K562 (cell line): Measurements from ENCODE around the gene EVC. TPM values are rescaled to one million over a fixed set of nuclear protein-coding genes. Genes with fewer than 3 reads are reported as not detected.

Experiments
- ATAC-seq: fragments of 200-7000 bp; cut with Tn5 transposase; 3 replicates; pipeline ENCODE4 v1.9.1; 2020; ENCODE audit warnings: moderate library complexity
- BruUV-seq: library from RNA; stranded (reverse); fragments of 400-500 nt; replicated peaks from 2 replicates; lab custom pipeline; 2021; lab: Mats Ljungman, UMichigan
- CTCF ChIA-PET: fragments of 300-600 bp; formaldehyde crosslinking; extraction: SDS; loops from one replicate; lab custom pipeline; 2021; ENCODE audit warnings: low intra/inter-chr PET ratio; lab: Yijun Ruan, JAX
- POLR2A ChIA-PET: fragments of 300-600, 350-650 bp; sonication (Branson Sonifier 250); formaldehyde crosslinking; extraction: SDS; loops from one replicate; lab custom pipeline; 2021; ENCODE audit warnings: antibody characterized with exemption, inconsistent platforms; lab: Yijun Ruan, JAX
- DNase-seq, 4 experiments: peaks; one replicate each; pipeline versions ENCODE4 v3.0.0 to v3.0.0-alpha.2; 2011 to 2018; ENCODE audit warnings: low spot score in 3 of 4, mixed read lengths in 3 of 4; ENCODE audit errors: extremely low read depth in 1 of 4
- FAIRE-seq: peaks from 2 replicates; lab custom pipeline; 2011; peaks lifted over from hg19 to GRCh38; lab: Jason Lieb, UNC
- H2AFZ ChIP-seq: 2 replicates; pipeline ENCODE4 v1.6.0; 2011; ENCODE audit warnings: low read depth, low read length, control low read depth, inconsistent platforms
- H3K27ac ChIP-seq: fragments of 200-600 bp; 3 replicates; pipeline ENCODE4 v1.8.0; 2011; ENCODE audit warnings: low read depth, mild to moderate bottlenecking, control low read depth, inconsistent platforms, low read length, moderate library complexity, mixed read lengths; ENCODE audit errors: extremely low read depth
- H3K27me3 ChIP-seq, 2 experiments: fragments of 300-600 bp in 1 of 2; 2 replicates in 1 of 2; 3 replicates in 1 of 2; pipeline versions ENCODE4 v1.6.0 to v1.8.0; 2011; ENCODE audit warnings: inconsistent platforms in 2 of 2, low read length in 2 of 2, mild to moderate bottlenecking in 1 of 2, mixed read lengths in 1 of 2, moderate library complexity in 1 of 2; ENCODE audit not compliant: control insufficient read depth in 2 of 2, insufficient read depth in 2 of 2
- H3K36me3 ChIP-seq: fragments of 300-600 bp; 3 replicates; pipeline ENCODE4 v1.8.0; 2011; ENCODE audit warnings: mild to moderate bottlenecking, low read length, inconsistent platforms; ENCODE audit not compliant: control insufficient read depth, insufficient read depth
- H3K4me1 ChIP-seq, 2 experiments: fragments of 200-600 bp in 1 of 2; replicated peaks in 1 of 2; 2 replicates in 1 of 2; 3 replicates in 1 of 2; pipeline versions ENCODE4 v1.5.1 to v1.8.0; 2011; ENCODE audit warnings: inconsistent platforms in 2 of 2, low read length in 2 of 2, mild to moderate bottlenecking in 1 of 2, mixed read lengths in 1 of 2, moderate library complexity in 1 of 2; ENCODE audit not compliant: control insufficient read depth in 2 of 2, insufficient read depth in 2 of 2
- H3K4me2 ChIP-seq: 2 replicates; pipeline ENCODE4 v1.6.1; 2011; ENCODE audit warnings: low read length, control low read depth, inconsistent platforms, mixed read lengths; ENCODE audit not compliant: insufficient read depth
- H3K4me3 ChIP-seq: fragments of 200-600 bp; sonication (generic), shearing (Covaris generic); 2 replicates; pipeline ENCODE4 v1.5.1; 2016; ENCODE audit warnings: control low read depth, inconsistent platforms
- H3K79me2 ChIP-seq: fragments of 200-600 bp; 3 replicates; pipeline ENCODE4 v1.8.0; 2011; ENCODE audit warnings: low read length, inconsistent platforms; ENCODE audit not compliant: control insufficient read depth, insufficient read depth
- H3K9ac ChIP-seq, 2 experiments: 2 replicates each; pipeline versions ENCODE4 v1.6.0 to v1.6.1; 2011; ENCODE audit warnings: low read depth in 2 of 2, low read length in 2 of 2, control low read depth in 1 of 2, inconsistent platforms in 1 of 2, mild to moderate bottlenecking in 1 of 2, mixed read lengths in 1 of 2; ENCODE audit not compliant: insufficient read depth in 1 of 2
- H3K9me1 ChIP-seq: one replicate; pipeline ENCODE4 v1.6.0; 2011; ENCODE audit warnings: inconsistent platforms, mild to moderate bottlenecking, low read length, moderate library complexity; ENCODE audit not compliant: control insufficient read depth, insufficient read depth
- H3K9me3 ChIP-seq: replicated peaks from 2 replicates; pipeline ENCODE4 v1.5.1; 2011; ENCODE audit warnings: low read depth, low read length, inconsistent platforms; ENCODE audit not compliant: control insufficient read depth, insufficient read depth
- H4K20me1 ChIP-seq: replicated peaks from 2 replicates; pipeline ENCODE4 v1.6.1; 2011; ENCODE audit warnings: low read length, inconsistent platforms, mixed read lengths; ENCODE audit not compliant: control insufficient read depth, insufficient read depth
- BHLHE40 ChIP-seq: IDR thresholded peaks from 2 replicates; pipeline ENCODE4 v1.6.1; 2011; ENCODE audit warnings: low read length, improper control_type of control experiment
- ELK1 ChIP-seq: sonication (generic); formaldehyde crosslinking; IDR thresholded peaks from 2 replicates; pipeline ENCODE4 v1.8.1; 2022; ENCODE audit warnings: missing genetic modification reagents
- MED1 ChIP-seq: sonication (generic); formaldehyde crosslinking; IDR thresholded peaks from 2 replicates; pipeline ENCODE4 v1.8.1; 2023; ENCODE audit warnings: missing genetic modification reagents, borderline replicate concordance
- MEIS2 ChIP-seq: fragments of 450-650 bp; IDR thresholded peaks from 2 replicates; pipeline ENCODE4 v1.6.1; 2014; ENCODE audit warnings: mild to moderate bottlenecking; ENCODE audit not compliant: partially characterized antibody
- PTTG1 ChIP-seq: fragments of 450-650 bp; IDR thresholded peaks from 2 replicates; pipeline ENCODE4 v1.6.1; 2016; ENCODE audit warnings: low read depth, mild to moderate bottlenecking, missing genetic modification characterization, missing compliant biosample characterization
- SMARCA5 ChIP-seq: fragments of 450-650 bp; IDR thresholded peaks from 2 replicates; pipeline ENCODE4 v1.6.1; 2016
- SMARCB1 ChIP-seq: IDR thresholded peaks from 2 replicates; pipeline ENCODE4 v1.6.1; 2011; ENCODE audit warnings: improper control_type of control experiment, low read depth; ENCODE audit not compliant: insufficient read length
- ZBED1 ChIP-seq: IDR thresholded peaks from 2 replicates; pipeline ENCODE4 v1.6.1; 2014
- ZNF175 ChIP-seq: fragments of 200-800 bp; sonication (Bioruptor generic); IDR thresholded peaks from 2 replicates; pipeline ENCODE4 v1.6.1; 2016; ENCODE audit warnings: low read depth, mild to moderate bottlenecking, missing genetic modification characterization, missing compliant biosample characterization
- ZNF24 ChIP-seq: fragments of 450-650 bp; IDR thresholded peaks from 2 replicates; pipeline ENCODE4 v1.6.1; 2016
- ZNF584 ChIP-seq: fragments of 200-800 bp; sonication (Bioruptor generic); IDR thresholded peaks from 2 replicates; pipeline ENCODE4 v1.6.1; 2016; ENCODE audit warnings: low read depth, mild to moderate bottlenecking, missing genetic modification characterization, missing compliant biosample characterization
- ZNF609 ChIP-seq: sonication (generic); formaldehyde crosslinking; IDR thresholded peaks from 2 replicates; pipeline ENCODE4 v1.8.1; 2023; ENCODE audit warnings: missing genetic modification reagents, mild to moderate bottlenecking, borderline replicate concordance
- WGBS: fragments of 100-300 bp; shearing (Covaris generic); methylation state at CpG from one replicate; pipeline ENCODE4 v1.1.6; 2016; ENCODE audit warnings: low coverage, mixed read lengths; ENCODE audit not compliant: insufficient coverage; ENCODE audit errors: missing lambda C conversion rate; 5-methylcytosine and 5-hydroxymethylcytosine counted together
- in situ Hi-C: fragments of 300-500 bp; cut with MboI; formaldehyde crosslinking; loops from 4 replicates; pipeline ENCODE4 v1.15.0; 2018; ENCODE audit warnings: inconsistent platforms, mixed read lengths
- intact Hi-C: fragments of 100-400 bp; cut with micrococcal nuclease; formaldehyde crosslinking; loops from 2 replicates; pipeline ENCODE4 v1.14.2; 2022
- polyA plus RNA-seq, 8 experiments: library from polyadenylated mRNA; depleted of rRNA in 4 of 8; stranded (reverse) in 5 of 8; unstranded in 3 of 8; fragments of >200 nt; fragmentation: Nextera tagmentation in 2 of 8; fragmentation: Illumina TruSeq in 1 of 8; extraction: Ambion mirVana in 2 of 8; extraction: Trizol in 1 of 8; gene quantifications; 2 replicates each; pipeline versions ENCODE4 v1.2.1 to v1.2.3, GENCODE V29; 2011 to 2014; ENCODE audit warnings: inconsistent platforms in 1 of 8, missing spikeins in 1 of 8
- total RNA-seq, 7 experiments: library from RNA; depleted of rRNA in 6 of 7; stranded (reverse); fragments of >200 nt in 6 of 7; fragmentation: Illumina TruSeq in 2 of 7; extraction: Trizol in 2 of 7; gene quantifications; 2 replicates each; pipeline versions ENCODE4 v1.2.1 to v1.2.3, GENCODE V29; 2011 to 2021; ENCODE audit warnings: low replicate concordance in 1 of 7

Gene EVC
- total and polyA plus RNA-seq, 9 of the 15 experiments (the other 6 are each of a cell fraction or from before 2014, with no cell fraction given) = 0.03 to 3.2 (median 1.1) TPM

- Histone ChIP-seq H4K20me1 (no peaks in the 10 kb centered on the region), H3K27ac (no peak overlapping the region), H2AFZ (no peak overlapping the region), H3K79me2 (no peaks in the 10 kb centered on the region), H3K4me2 (no peak overlapping the region), H3K27me3 (peaks cover 0 to 7% of the 10 kb centered on the region in 2 experiments; a peak in 1 of 5 replicates), H3K36me3 (no peaks in the 10 kb centered on the region), H3K9me3 (no peaks in the 10 kb centered on the region), H3K9me1 (no peaks in the 10 kb centered on the region), H3K4me3 (no peak overlapping the region), H3K4me1 (no peaks in the 10 kb centered on the region), H3K9ac (no peak overlapping the region)
- 6% methylated on average over 5 of the region's 5 CpGs for WGBS
- ATAC-seq = no peak
- in situ Hi-C loops (no loop called here), intact Hi-C loops (no loop called here)
- TF ChIP-seq ZBED1 (no peak), BHLHE40 (no peak)
- ChIA-PET POLR2A (no interaction called here), CTCF (no interaction called here)
- no peak for DNase-seq
- BruUV-seq = no TSS peak
- FAIRE-seq = no peak
Observed at GRCh38 chr4:5789141-5789540, 78.1 kb downstream of the EVC start.

GRCh38 chr4:5790546-5790857 lies 79.5 kb downstream of the EVC start:
- FAIRE-seq (no peak), DNase-seq (no peak), ATAC-seq (no peak)
- ChIA-PET CTCF (no interaction called here), POLR2A (no interaction called here)
- H3K4me1 ChIP-seq = no peaks in the 10 kb centered on the region
- no peak overlapping the region for H3K27ac ChIP-seq
- H3K27me3 ChIP-seq = peaks cover 0 to 7% of the 10 kb centered on the region in 2 experiments; a peak in 1 of 5 replicates
- in situ Hi-C loops (loop anchor here (10.0 kb wide), 1 partner anchor 396 kb away; no protein-coding TSS in a partner anchor), intact Hi-C loops (loop anchor here (2.0 kb wide), 1 partner anchor 394 kb away; no protein-coding TSS in a partner anchor)
- H3K4me3 ChIP-seq = no peak overlapping the region
- WGBS = 8% methylated on average over 1 of the region's 1 CpG
- no peak overlapping the region for H3K4me2 ChIP-seq
- H2AFZ ChIP-seq = no peak overlapping the region
- no peak overlapping the region for H3K9ac ChIP-seq
- no peaks in the 10 kb centered on the region for H3K9me3 ChIP-seq
- BruUV-seq = no TSS peak
- no peaks in the 10 kb centered on the region for H3K79me2 ChIP-seq
- no peaks in the 10 kb centered on the region for H3K9me1 ChIP-seq
- no peaks in the 10 kb centered on the region for H3K36me3 ChIP-seq
- H4K20me1 ChIP-seq = no peaks in the 10 kb centered on the region
- TF ChIP-seq MED1 (CRISPR knock-in tag) (no peak), ZNF584 (CRISPR knock-in tag) (no peak), PTTG1 (tag) (no peak), ZNF175 (CRISPR knock-in tag) (no peak), SMARCA5 (no peak), SMARCB1 (no peak), ZNF609 (CRISPR knock-in tag) (no peak), ELK1 (no peak), ZNF24 (no peak), MEIS2 (no peak)
